Kidney (tissue), 14 donors: ENCODE results near the gene GDE1. TPM values are rescaled to one million over a fixed set of nuclear protein-coding genes. Genes with fewer than 3 reads are reported as not detected.

Experiments used
- DNase-seq, 5 donors: peaks; one replicate each; pipeline ENCODE4 v3.0.0-alpha.2; 2013 to 2020
- FAIRE-seq: peaks from 2 replicates; lab custom pipeline; 2012; peaks lifted over from hg19 to GRCh38; lab: Jason Lieb, UNC
- H3K27ac ChIP-seq, 2 donors: one replicate each; pipeline ENCODE4 v1.7.0; 2013; ENCODE audit warnings: low read depth in 2 of 2, low read length in 2 of 2, inconsistent platforms in 1 of 2
- H3K27me3 ChIP-seq: one replicate; pipeline ENCODE4 v1.7.1; 2013; ENCODE audit warnings: low read length, inconsistent platforms; ENCODE audit not compliant: control insufficient read depth, insufficient read depth
- H3K36me3 ChIP-seq, 3 donors: one replicate each; pipeline versions ENCODE4 v1.7.0 to v1.7.1; 2013; ENCODE audit warnings: low read length in 3 of 3, control low read depth in 1 of 3, inconsistent platforms in 1 of 3; ENCODE audit not compliant: insufficient read depth in 3 of 3, control insufficient read depth in 2 of 3
- H3K4me1 ChIP-seq, 3 donors: one replicate each; pipeline versions ENCODE4 v1.7.0 to v1.7.1; 2013; ENCODE audit warnings: low read length in 3 of 3, inconsistent platforms in 1 of 3, low read depth in 1 of 3; ENCODE audit not compliant: control insufficient read depth in 2 of 3, insufficient read depth in 2 of 3
- H3K4me3 ChIP-seq, 3 donors: one replicate each; pipeline versions ENCODE4 v1.7.0 to v1.8.1; 2013; ENCODE audit warnings: low read length in 3 of 3, control low read depth in 1 of 3, inconsistent platforms in 1 of 3
- H3K9ac ChIP-seq, 3 donors: one replicate each; pipeline versions ENCODE4 v1.7.0 to v1.7.1; 2013; ENCODE audit warnings: low read length in 3 of 3, control low read depth in 1 of 3, inconsistent platforms in 1 of 3
- H3K9me3 ChIP-seq, 3 donors: one replicate each; pipeline versions ENCODE4 v1.7.0 to v1.7.1; 2013; ENCODE audit warnings: low read length in 3 of 3, control low read depth in 1 of 3, inconsistent platforms in 1 of 3; ENCODE audit not compliant: control insufficient read depth in 2 of 3, insufficient read depth in 1 of 3
- CTCF ChIP-seq: IDR thresholded peaks from 3 replicates; pipeline ENCODE4 v1.5.1; 2012; ENCODE audit warnings: mild to moderate bottlenecking, moderate library complexity, borderline replicate concordance; ENCODE audit not compliant: insufficient read depth; ENCODE audit errors: extremely low read depth
- intact Hi-C: fragments of 100-400 bp; cut with DNase I; formaldehyde crosslinking; loops from one replicate; pipeline ENCODE4 v1.11.1; 2022
- polyA plus RNA-seq: library from polyadenylated mRNA; stranded (reverse); fragments of 350-450 nt; fragmentation: Illumina TruSeq; extraction: RNeasy Lipid Tissue Mini Kit (QIAGEN cat#74804); gene quantifications from one replicate; pipeline ENCODE4 v1.2.3, GENCODE V29; 2014; ENCODE audit warnings: low read depth, low replicate concordance; ENCODE audit not compliant: insufficient read depth
- total RNA-seq: library from RNA; stranded (reverse); fragmentation: NEBNext Ultra II Directional; extraction: Animal tissue kit (Norgen Biotek cat#: 25700); gene quantifications from one replicate; pipeline ENCODE4 v1.2.1, GENCODE V29; 2021
- donor health status: control.
- donor health status: control.
- donor health status: control.
- donor health status: control.
- donor health status: control.
- donor health status: DM: yes; HTN: yes; CAD: no.
- donor health status: Normal renal cell carcinoma (clear cell type).

The GDE1 gene
- total and polyA plus RNA-seq, 2 donors from 2014 or later, result 48.2 to 54.7 TPM

GRCh38 chr16:19527161-19527560, 5.3 kb upstream of the GDE1 start:
- no peaks in the 10 kb centered on the region for H3K9me3 ChIP-seq
- no peaks in the 10 kb centered on the region for H3K27me3 ChIP-seq
- H3K4me3 ChIP-seq, result no peak overlapping the region
- no peak overlapping the region for H3K9ac ChIP-seq
- TF ChIP-seq CTCF, result no peak
- H3K36me3 ChIP-seq, result peaks cover 0 to 6% (median 0%) of the 10 kb centered on the region in 3 donors
- H3K27ac ChIP-seq, result no peak overlapping the region
- DNase-seq (no peak), FAIRE-seq (no peak)
- intact Hi-C loops, result no loop called here
- H3K4me1 ChIP-seq, result peaks cover 0 to 8% (median 6%) of the 10 kb centered on the region in 3 donors

- Histone ChIP-seq H3K36me3 (peaks cover 0 to 6% (median 0%) of the 10 kb centered on the region in 3 donors), H3K4me1 (peaks cover 0 to 12% (median 8%) of the 10 kb centered on the region in 3 donors), H3K27me3 (no peaks in the 10 kb centered on the region), H3K9me3 (no peaks in the 10 kb centered on the region), H3K4me3 (peak overlapping the region; percentile 87 to 90 (median 88)), H3K27ac (no peak overlapping the region), H3K9ac (peak overlapping the region in 1 of 3 donors; percentile 77)
- FAIRE-seq, result no peak
- intact Hi-C loops, result no loop called here
- DNase-seq, result no peak
- no peak for TF ChIP-seq CTCF
Observed at GRCh38 chr16:19525385-19525723, 3.5 kb upstream of the GDE1 start.

GRCh38 chr16:19524616-19525384, 2.9 kb upstream of the GDE1 start:
- H3K4me1 ChIP-seq, result peaks cover 3 to 13% (median 8%) of the 10 kb centered on the region in 3 donors
- intact Hi-C loops, result no loop called here
- DNase-seq, result peak in 3 of 5 donors; percentile 18 to 64 (median 61)
- no peak overlapping the region for H3K27ac ChIP-seq
- H3K4me3 ChIP-seq, result peak overlapping the region; percentile 87 to 90 (median 88)
- peaks cover 0 to 6% (median 0%) of the 10 kb centered on the region in 3 donors for H3K36me3 ChIP-seq
- no peaks in the 10 kb centered on the region for H3K27me3 ChIP-seq
- FAIRE-seq, result no peak
- no peaks in the 10 kb centered on the region for H3K9me3 ChIP-seq
- peak overlapping the region; percentile 74 to 79 (median 77) for H3K9ac ChIP-seq
- no peak for TF ChIP-seq CTCF
